Lung microvascular endothelial cell (primary cell): Measurements from ENCODE around the gene HOXB3. TPM values are rescaled to one million over a fixed set of nuclear protein-coding genes. Genes with fewer than 3 reads are reported as not detected.
"Not testable (repeated sequence)": the region's sequence is repeated elsewhere in the genome, so short reads cannot be mapped to it uniquely, and the experiment has no call there.

Source experiments
- DNase-seq, 2 donors: peaks; one replicate each; pipeline versions ENCODE4 v3.0.0 to v3.0.0-alpha.2; 2010; ENCODE audit warnings: low read depth in 2 of 2
- total RNA-seq: library from RNA; depleted of rRNA; stranded (reverse); fragments of >200 nt; gene quantifications from 2 replicates; pipeline ENCODE4 v1.2.1, GENCODE V29; 2014

Gene HOXB3
- total RNA-seq, 1 donor from 2014 or later: 1.8 TPM

DNA sequence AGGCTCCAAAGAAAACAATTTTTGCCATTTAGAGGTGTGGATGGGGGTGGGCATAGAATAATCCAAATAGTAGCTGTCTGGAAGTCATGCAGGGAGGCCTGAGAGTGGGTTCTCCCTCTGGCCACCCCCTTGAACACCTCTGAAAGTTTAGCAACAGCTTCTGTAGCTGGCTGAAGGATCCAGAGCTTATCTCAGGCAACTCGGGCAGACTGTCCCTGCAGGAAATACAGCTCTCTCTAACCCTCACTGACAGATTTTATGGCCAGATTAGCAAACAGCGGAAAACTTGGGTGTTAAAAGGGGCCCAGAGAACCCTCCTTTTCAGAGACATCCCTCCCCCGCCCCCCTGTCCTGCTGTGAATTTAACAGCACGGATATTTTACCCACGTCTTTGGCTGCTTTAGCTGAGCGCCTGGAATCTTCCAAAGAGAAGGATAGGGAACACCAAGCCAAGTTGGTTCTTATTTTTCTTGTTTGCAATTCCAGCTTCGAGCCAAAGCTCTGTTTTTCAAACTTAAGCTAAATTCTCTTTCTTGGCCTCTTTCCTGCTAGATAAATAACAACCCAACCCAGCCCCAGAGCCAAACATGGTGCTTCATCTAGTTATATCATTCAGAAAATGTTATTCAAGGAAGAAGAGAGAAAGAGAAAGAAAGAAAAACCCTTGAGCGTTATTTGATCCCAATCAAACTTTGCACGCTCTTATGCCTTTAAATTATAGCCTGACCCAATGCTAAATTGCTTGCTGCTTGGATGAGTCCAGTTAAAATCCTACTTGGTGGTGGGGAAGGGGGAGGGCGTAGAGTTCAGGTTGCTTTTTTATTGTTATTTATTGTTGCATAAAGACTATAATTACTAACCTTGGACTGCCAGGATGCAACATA, 42.9 kb downstream of the HOXB3 start:
- no peak for DNase-seq

DNA sequence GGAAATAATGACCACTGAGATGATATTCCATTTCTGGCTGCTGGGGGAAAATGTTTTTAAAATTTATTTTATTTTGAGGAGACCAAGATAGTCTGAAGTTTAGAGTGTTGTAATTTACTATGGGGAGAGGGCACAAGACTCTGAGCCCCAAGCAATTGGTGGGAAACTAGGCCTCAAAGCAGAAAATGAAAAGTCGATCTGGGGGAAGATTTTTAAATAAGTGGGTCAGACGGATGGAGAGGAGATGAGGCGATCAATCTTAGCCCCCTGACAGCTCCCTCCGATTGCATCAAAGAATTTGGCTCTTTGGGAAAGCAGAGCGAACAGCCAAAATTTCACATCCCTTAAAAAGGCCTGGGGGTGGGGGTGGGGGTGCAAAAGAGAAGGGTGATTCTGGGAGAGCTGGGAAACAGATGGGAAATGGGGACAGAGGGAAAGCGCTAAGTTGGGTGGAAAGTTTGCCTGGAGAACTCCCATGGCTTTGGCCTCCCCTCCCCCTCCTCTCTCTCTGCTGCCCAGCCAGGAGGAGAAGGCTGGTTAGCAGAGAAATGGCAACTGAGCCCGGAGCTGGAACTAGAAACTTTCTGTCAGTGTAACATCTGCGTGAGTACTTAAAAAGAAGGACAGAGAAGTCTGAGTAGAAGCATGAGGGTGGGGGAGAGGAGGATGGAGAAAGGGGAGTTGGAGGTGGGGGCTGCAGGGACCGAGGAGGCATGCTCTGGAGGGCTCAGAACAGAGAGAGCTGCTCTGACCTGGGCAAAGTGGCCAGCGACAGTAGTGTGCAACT, 43.7 kb downstream of the HOXB3 start:
- no peak for DNase-seq

DNA sequence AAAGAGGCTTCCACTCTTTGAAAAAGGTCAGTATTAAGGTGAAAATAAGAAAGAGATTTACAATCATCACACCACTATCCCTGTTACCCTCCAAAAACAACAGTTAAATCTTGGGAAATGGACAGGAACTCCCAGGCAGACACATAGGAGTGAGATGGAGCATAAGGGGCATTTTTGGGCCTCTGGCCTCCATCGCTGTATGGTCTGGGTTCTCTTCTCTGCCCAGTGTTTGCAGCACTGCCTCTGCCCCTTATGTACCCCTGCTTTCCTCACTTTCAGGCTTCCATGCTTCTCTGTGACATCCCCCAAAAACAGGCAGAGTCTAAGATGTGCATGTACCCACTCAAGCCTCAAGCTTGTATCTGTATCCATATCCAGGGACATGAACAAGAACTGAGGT, 44.5 kb downstream of the HOXB3 start:
- DNase-seq: no peak

DNA sequence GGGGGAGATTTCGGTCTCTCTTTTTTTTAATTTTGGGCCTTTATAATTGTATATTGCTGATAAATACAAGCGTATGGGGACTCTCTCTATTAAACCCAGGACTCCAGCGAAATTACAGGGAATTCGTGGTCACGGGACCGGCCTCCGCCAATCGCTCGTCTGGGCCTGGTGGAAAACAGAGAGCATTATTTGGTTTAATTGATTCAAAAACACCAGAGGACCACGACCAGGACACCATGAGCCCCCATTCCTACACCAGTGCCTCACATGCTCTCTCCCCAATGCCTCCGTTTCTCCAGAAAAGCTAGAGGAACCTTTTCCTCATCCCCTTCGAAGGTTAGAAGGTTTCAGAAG, 45.0 kb downstream of the HOXB3 start, which contains the start of gene HOXB2:
Gene HOXB2, minus strand, starts transcription at position 88 of the 354 bp plus-strand sequence. CDS start 198 bp downstream, outside the sequence.
- peak; percentile 47 to 76 for DNase-seq

DNA sequence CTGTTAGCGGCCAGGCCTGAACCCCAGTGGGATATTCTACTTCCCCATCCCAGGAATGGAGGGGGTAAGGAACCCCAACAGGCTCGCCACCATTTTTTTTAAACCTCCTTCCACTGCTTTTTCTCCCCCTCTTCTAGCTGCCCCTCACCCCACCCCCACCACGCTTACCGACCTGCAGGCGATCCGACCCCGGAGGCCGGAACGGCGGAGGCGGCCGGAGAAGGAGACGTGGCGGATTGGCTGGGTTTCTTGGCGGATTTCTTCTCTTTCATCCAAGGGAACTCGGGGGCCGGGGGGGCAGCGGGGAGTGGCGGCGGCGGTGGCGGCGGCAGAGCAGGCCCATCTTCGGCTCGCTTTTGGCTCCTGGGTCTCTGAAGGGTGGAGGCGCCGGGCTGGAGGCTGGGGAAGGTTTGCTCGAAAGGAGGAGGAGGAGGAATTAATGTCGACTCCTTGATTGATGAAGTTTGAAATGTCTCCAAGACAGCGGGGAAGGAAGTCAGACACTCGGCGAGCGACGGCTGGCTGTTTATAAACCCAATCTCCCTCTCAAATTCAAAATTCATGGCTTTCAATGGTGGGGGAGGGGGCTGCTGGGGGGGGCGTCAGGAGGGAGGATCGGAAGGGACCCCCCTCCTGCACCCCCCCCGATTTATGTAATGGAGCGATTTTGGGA, 45.6 kb downstream of the HOXB3 start:
- DNase-seq: peak in 1 of 2 donors; percentile 87

DNA sequence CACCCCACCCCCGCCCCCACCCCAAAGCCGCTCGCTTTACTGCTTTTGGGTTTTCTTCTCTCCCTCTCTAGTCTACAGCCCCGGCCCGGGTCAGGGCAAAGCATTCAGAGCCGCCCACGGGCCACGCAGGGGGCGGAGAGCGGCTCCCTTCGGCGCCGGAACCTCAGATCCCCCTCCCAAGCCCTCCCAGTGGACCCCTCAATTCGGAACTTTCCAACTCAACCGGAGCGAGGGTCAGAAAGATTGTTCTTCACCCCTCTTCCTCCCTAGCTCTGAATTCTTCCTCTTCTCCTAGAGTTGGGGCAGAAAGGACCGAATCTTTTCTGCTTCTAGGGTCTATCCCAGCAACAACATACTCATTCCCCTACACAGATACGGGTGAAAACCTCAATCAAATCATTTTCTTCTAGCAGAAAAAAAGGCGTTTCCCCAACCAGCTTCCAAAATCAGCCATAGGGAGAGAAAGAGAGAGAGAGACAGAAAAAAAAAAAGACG, 46.1 kb downstream of the HOXB3 start:
- DNase-seq: no peak

DNA sequence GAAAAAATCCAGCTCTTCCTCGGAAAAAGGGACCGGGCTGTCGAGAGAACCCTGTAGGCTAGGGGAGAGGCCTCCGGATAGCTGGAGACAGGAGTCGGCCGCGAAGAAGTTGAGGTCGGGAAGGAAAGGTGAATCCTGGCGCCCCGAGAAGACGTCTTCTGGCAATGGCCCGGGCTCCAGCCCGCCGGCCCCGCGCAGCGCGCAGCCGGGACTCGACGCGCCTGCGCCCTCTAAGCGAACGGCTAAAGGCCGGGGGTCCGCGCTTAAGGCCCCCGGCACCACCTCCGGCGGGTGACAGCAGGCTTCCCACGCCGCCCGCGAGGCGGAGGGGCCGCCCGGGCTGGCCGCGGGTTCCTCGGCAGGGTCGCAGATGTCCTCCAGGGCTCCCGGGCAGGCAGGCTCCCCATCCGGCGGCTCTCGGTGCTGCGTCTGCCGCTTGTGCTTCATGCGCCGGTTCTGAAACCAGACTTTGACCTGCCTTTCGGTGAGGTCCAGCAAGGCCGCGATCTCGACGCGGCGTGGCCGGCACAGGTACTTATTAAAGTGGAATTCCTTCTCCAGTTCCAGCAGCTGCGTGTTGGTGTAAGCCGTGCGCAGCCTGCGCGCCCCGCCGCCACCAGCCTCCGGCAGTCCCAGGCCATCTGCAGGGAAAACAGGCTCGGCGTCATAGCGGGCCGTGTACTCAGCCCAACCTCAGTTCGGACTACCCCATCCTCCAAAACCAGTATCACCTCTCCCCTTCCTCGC, 46.8 kb downstream of the HOXB3 start:
- peak; percentile 61 to 66 for DNase-seq

DNA sequence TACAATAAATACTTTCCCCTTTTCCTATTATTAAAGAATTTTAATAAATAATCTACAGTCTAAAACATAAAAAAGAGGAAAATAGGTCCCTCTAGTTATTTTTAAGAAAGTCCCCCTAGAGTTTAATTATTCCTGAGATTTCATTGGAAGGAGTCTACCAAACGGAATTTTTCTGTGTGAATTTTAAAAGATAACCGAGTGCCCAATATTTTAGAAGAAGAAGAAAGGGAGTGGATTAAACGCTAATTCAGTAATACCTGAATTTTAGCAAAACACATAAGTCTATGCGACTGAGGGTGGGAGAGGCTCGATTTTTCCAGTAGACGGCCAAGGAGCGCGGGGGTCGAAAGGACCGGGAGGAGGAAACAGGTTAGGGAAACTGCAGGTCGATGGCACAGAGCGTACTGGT, 47.3 kb downstream of the HOXB3 start:
- no peak for DNase-seq

DNA sequence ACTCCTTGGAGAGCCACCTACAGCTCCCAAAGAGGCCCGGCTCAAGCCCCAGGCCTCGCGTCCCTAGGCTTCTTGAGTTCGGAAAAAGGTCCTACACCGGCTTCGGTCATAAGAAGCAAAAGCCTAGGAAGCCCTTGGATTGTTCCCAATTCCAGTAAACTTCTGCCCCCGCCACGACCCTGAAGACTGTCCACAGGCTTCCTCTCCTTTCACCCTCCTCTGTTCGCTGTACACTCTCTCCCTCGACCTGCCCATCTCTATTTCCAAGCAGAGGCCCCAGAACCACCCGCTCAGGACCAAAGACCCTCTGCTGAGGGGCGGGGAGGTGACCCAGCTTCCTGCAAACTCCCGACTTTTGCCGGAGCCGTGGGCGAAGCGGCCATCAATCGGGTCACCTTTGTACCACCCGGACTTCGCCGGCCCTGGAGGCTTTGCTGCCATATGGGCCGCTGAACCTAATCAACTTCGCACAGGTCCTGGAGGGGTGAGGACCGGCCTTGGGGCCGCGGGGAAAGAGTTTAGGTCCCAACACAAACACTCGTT, 47.9 kb downstream of the HOXB3 start:
- DNase-seq: peak in 1 of 2 donors; percentile 55

DNA sequence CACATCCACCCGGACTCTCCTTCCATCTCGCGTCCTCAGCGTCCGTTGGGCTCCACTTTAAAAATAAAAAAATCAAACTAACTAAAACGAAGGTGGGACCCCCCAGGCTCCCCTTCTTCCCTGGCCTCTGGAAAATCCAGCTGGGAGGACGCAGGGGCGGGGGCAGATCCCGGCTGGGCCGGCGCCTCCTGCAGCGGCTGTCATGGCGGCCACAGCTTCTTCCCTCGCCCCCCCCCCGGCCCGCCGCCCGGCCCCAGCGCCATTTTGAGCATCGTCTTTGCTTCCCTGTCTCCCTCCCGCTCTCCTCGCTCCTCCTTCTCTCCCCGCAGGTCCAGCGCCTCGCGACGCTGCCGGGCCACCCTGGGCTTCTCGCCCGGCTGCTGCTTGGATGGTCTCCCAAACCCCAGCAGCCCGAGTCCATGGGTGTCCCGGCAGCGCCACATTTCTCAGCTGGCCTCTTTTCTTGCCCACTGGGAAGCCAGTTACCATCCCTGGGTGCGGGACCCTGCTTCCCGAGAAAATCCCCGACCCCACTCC, 48.4 kb downstream of the HOXB3 start:
- DNase-seq: peak in 1 of 2 donors; percentile 59

DNA sequence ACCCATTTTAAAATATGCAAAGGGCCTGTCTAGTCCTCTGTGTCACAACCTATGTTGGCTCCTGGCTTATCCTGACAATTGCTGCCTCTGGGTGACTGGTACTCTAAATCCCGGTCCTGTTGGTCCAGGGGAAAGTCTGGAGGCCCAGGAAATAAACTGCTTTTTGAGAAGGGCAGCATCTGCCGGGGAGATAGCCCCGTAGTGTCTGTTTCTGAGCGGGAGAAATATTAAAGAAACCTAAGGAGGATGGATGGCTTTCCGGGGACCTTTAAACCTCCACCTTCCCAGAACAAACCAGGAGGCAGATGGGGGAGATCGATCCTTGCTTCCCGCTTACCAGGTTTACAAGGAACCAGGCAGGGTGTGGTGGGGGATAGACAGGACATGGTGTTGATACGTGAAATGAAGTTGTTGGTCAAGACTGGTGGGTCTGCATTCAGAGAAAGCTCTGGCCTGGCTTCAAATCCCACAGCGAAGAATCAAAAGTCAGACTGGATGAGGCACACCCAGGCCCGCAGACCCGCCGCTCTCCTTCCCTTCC, 48.9 kb downstream of the HOXB3 start:
- peak in 1 of 2 donors; percentile 32 for DNase-seq

DNA sequence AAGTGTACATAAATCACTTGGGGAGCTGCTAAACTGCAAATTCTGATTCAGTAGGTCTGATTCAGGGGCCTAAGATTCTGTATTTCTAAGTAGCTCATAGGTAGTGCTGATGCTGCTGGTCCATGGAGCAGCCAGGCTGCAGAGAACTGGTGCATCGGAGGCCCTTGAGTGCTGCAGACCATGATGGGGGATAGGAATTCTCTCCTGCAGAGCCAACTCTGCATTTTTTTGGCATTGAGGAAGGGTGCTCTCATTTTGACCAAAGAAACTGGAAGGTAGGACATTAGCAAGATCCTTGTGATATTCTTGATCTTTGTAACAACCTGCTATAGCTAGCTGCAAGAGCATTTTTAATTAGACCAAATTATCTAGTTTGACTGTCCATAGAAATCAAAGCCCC, 49.8 kb downstream of the HOXB3 start:
- no peak for DNase-seq

DNA sequence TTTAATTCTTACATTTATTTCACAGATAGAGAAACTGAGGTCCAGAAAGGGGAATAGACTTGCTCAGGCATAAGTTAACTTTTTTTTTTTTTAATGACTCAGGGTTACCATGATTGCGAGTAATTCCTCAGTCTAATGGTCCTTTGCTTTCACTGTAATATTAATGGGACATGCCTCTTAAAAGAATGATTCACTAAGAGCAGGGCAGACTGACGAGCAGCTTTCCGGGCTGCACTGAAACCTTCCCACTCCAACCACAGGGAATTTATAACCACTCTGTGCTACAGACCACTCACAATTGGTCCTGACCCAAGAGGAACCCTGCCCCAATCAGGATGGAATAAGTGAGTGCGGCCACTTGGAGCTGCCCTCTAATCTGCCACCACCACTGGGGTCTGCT, 50.9 kb downstream of the HOXB3 start:
- peak in 1 of 2 donors; percentile 59 for DNase-seq

DNA sequence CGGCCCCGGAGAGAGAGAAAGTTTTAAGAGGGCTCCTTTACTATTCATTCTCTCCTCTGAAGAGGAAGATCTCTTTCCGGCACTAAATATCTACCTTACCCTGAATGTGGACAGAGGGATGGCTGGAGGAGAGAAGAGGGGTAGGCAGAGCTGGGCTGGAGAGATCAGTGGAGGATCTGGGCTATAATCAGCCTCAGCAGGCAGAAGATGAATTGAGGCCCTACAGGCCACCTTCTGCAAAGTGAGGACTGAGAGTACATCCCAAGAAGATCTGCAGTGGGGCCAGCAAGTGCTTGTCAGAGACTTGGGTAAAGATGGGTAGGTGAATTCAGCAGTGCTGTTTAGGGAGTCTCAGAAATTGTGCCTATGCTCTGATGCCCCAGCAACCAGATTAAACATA, 52.7 kb downstream of the HOXB3 start:
- no peak for DNase-seq

DNA sequence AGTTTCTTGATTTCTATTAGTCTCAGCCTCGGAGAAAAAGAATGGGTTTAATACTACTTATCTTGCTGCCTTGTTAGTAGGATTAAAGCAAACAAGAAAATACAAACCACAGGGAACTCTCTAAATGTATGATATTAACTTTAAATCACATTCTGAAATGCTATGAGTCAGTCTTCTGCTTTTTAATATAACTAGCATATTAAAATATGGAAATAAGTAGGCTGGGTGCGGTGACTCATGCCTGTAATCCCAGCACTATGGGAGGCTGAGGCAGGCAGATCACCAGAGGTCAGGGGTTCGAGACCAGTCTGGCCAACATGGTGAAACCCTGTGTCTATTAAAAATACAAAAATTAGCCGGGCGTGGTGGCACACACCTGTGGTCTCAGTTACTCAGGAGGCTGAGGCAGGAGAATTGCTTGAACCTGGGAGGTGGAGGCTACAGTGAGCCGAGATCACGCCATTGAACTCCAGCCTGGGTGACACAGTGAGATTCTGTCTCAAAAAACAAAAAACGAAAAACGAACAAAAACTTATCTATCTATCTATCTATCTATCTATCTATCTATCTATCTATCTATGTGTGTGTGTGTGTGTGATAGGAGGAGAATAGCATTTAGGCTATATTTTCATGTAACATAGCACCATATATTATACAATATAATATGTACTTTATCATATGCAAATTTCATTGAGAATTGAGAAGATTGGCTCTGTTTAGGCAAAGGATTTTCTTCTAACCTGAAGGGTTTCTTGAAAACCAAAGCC, 54.1 kb downstream of the HOXB3 start:
- not testable (repeated sequence) for DNase-seq

DNA sequence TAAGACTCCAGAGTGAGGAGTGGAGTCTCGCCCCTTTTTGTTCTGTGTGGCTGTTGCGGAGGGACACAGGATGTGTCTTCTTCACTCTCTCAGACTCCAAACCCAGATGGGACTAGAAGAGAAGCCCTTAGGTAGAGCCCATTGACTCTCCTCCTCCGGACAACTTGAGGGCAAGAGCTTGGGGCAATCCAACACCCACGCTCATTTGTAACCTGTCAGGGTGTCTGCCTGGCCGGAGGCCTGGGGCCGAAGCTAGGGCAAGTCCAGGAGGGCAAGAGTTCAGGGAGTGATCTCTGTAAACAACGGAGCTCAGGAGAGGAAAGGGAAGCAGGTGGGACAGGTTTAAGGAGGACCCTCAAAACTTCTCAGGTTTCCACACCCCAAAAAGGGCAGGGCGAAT, 57.8 kb downstream of the HOXB3 start:
- no peak for DNase-seq

DNA sequence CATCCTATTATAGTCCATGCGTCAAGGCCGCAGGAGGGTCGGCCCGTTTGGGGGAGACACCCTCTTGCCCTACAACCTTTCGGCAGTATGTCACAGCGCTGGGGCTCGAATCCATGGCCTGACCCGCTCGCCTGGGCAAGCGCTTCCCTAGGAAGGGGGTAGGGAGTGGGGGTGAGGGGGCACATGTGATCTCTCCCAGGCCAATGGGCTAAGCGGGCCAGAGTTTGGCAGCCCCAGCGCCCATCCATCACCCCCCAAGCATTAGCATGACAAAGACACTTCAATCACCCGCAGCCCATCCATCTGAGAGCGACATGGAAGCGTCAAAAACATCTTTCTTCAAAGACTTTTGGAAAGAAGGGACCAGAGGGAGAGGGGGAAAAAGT, 59.2 kb downstream of the HOXB3 start, which contains the start of gene HOXB1:
Gene HOXB1, minus strand, starts transcription at position 125 of the 386 bp plus-strand sequence. Its CDS starts 107 bp downstream, at position 18.
- DNase-seq: no peak

DNA sequence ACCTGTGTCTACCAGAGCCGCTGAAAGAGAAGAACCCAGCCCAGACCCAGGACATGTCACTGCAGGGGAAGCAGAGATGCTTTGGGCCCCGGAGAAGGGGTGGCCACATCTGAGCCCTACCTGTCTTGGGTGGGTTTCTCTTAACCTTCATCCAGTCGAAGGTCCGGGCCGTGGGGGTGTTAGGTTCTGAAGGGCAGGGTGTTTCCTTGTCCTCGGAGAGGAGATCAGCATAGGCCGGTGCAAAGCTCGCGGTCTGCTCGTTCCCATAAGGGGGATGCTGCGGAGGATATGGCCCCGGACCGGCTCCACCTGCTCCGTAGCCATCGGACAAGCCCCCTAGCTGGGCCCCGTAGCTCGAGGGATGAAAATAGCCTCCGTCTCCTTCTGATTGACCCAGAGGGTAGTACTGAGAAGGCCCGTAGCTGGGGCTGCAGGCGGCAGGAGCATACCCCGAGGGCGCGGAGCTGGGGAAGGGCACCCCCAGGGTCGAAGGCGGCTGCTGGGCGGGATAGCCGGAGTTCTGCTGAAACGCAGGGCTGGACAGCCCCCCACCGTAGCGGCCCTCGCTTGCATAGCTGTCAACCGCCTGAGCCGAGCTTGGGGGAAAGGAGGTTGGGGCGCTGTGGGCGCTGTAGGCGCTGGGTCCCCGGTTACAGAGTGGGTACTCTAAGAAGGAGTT, 59.7 kb downstream of the HOXB3 start:
- no peak for DNase-seq

DNA sequence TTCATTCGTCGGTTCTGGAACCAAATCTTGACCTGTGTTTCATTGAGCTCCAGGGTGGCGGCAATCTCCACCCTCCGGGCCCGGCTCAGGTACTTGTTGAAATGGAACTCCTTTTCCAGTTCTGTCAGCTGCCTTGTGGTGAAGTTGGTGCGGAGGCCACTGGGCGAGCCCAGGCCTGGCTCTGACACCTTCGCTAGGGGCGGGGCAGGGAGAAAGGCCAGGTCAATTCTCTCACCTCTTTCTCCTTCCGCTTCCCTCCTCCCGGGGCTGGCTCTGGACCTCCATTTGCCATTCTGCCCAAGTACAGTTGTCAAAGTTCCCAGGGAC, 60.4 kb downstream of the HOXB3 start:
- DNase-seq: no peak
